Motor neuron (in vitro differentiated cells): Measurements from ENCODE around the gene UPK1B. TPM values are rescaled to one million over a fixed set of nuclear protein-coding genes. Genes with fewer than 3 reads are reported as not detected.
"Not testable (repeated sequence)": the region's sequence is repeated elsewhere in the genome, so short reads cannot be mapped to it uniquely, and the experiment has no call there.

Source experiments
- ATAC-seq, 8 experiments: fragments of 200-7000 bp; cut with Tn5 transposase; replicated peaks in 6 of 8; 2 replicates each; pipeline ENCODE4 v1.8.0; 2021; ENCODE audit warnings: mild to moderate bottlenecking in 8 of 8, moderate library complexity in 8 of 8
- H3K27ac ChIP-seq, 2 donors: fragments of 250-450 bp; sonication (Bioruptor Pico); 2 replicates each; pipeline ENCODE4 v1.9.0; 2021; ENCODE audit warnings: antibody characterized with exemption in 2 of 2, mild to moderate bottlenecking in 2 of 2, moderate library complexity in 1 of 2
- H3K4me1 ChIP-seq, 2 donors: fragments of 250-450 bp; sonication (Bioruptor Pico); replicated peaks in 1 of 2; 2 replicates each; pipeline ENCODE4 v1.6.1; 2021; ENCODE audit warnings: antibody characterized with exemption in 2 of 2, mild to moderate bottlenecking in 2 of 2, moderate library complexity in 1 of 2
- H3K4me3 ChIP-seq, 5 donors: fragments of 250-450 bp; sonication (Bioruptor Pico); 2 replicates each; pipeline ENCODE4 v1.9.0; 2021; ENCODE audit warnings: antibody characterized with exemption in 5 of 5, mild to moderate bottlenecking in 5 of 5, moderate library complexity in 4 of 5
- WGBS, 10 experiments: fragments of 450-650 bp; shearing (Covaris generic); methylation state at CpG; one replicate each; pipeline ENCODE4 v1.0.0; 2022; 5-methylcytosine and 5-hydroxymethylcytosine counted together
- in situ Hi-C, 9 experiments: fragments of 400-800 bp; cut with MboI; loops; one replicate each; pipeline ENCODE4 v1.15.0; 2021; ENCODE audit warnings: low sequenced_read_pairs in 9 of 9, low pct_unique_long_range_greater_than_20kb in 2 of 9; ENCODE audit not compliant: unreplicated experiment in 9 of 9
- total RNA-seq, 8 experiments: library from RNA; unstranded; fragments of 300-600 nt; gene quantifications; 2 replicates each; pipeline versions ENCODE4 v1.2.3 to v1.2.4, GENCODE V29; 2022

UPK1B gene
- total RNA-seq, 8 experiments from 2014 or later, result 0.15 to 0.43 (median 0.34) TPM; not detected in 2

DNA sequence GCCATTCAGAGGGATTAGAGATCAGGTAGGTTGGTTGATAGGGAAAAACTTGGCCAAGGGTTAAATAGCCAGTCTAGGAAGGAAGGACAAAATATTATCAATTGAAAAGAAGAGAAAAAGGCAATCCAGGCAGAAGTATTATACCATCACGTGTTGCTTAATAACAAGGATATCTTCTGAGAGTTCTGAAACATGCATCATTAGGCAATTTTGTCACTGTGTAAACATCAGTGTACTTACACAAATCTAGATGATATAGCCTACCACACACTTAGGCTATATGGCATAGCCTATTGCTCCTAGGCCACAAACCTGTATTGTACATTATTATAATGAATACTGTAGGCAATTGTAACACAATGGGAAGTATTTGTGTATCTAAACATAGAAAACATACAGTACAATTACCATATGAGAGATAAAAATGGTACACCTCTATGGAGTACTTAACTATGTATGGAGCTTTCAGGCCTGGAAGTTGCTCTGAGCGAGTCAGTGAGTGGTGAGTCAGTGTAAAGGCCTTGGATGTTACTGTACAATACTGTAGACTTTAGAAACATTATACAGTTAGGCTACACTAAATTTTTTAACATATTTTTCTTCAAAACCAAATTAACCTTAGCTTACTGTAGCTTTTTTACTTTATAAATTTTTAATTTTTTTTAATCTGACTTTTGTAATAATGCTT is 24.8 kb upstream of the UPK1B start:
- Histone ChIP-seq H3K4me1 (no peaks in the 10 kb centered on the region), H3K4me3 (no peak overlapping the region), H3K27ac (no peak overlapping the region)
- in situ Hi-C loops, result loop anchor here in 1 of 9 experiments (25.0 kb wide), 1 partner anchor 539 kb away; the partner anchor contains the start of gene COX17
- WGBS, 10 experiments, result 33 to 100% (median 73%) methylated on average over 1 to 2 of the region's 2 CpGs; no CpG with 5 or more reads in 1 of the 10 experiments
- ATAC-seq, result no peak

- in situ Hi-C loops, result loop anchor here in 1 of 9 experiments (25.0 kb wide), 1 partner anchor 538 kb away; the partner anchor contains the start of gene COX17
- no peak for ATAC-seq
These were observed 23.9 kb upstream of the UPK1B start for GRCh38 chr3:119149484-119149883.

DNA sequence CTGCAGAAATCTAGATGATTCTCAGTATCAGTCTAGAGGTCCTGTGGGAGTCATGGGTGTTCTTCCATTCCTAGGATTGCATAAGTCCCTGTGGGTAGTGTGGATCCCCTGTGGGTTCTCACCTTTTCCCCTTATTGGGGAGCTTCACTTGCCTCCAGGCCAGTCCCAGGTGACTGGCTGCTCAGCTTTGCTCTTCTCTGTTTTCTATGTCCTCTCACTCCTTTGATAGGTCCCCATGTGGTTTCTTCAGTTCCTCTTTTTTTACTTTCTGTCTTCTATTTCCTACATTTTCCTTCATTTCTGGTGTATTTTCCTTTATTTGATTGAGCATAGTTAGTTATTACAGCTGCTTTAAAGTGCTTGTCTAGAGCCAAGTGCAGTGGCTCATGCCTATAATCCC is 16.5 kb upstream of the UPK1B start:
- no peak for ATAC-seq

More at GRCh38 chr3:119149484-119149883, 23.9 kb upstream of the UPK1B start:
- Histone ChIP-seq H3K4me1 (no peaks in the 10 kb centered on the region), H3K27ac (no peak overlapping the region), H3K4me3 (no peak overlapping the region)
- WGBS, 10 experiments, result 29 to 100% (median 76%) methylated on average over 1 to 4 of the region's 4 CpGs; no CpG with 5 or more reads in 2 of the 10 experiments

DNA sequence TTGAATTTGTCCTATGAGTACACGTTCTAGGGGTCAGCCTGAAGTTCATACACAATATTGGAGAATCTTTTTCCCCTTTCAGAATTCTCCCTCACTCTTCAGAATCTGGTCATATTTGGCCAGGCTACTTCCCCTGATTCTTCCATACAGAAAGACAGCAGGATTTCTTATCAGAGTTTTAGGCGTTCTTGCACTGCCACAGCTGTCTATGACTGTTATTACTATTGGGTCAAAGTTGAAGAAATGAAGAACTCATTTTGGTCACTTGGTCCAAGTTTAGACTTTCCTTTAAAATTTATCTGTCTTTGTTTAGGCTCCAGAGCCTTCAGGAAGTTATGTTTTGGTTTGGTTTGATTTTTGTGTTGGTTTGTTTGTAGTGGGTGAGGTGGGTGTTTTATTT is 15.4 kb upstream of the UPK1B start:
- ATAC-seq, result no peak
- in situ Hi-C loops, result no loop called here
- no peaks in the 10 kb centered on the region for H3K4me1 ChIP-seq
- no peak overlapping the region for H3K27ac ChIP-seq
- WGBS, 10 experiments, result 20 to 90% (median 70%) methylated on average over 1 to 2 of the region's 2 CpGs; no CpG with 5 or more reads in 1 of the 10 experiments
- H3K4me3 ChIP-seq, result no peak overlapping the region

More for the DNA sequence above, 16.5 kb upstream of the UPK1B start:
- Histone ChIP-seq H3K4me1 (no peaks in the 10 kb centered on the region), H3K4me3 (no peak overlapping the region), H3K27ac (no peak overlapping the region)
- in situ Hi-C loops, result no loop called here

- Histone ChIP-seq H3K4me1 (no peaks in the 10 kb centered on the region), H3K4me3 (no peak overlapping the region), H3K27ac (no peak overlapping the region)
- no peak for ATAC-seq
- in situ Hi-C loops, result no loop called here
- WGBS, 10 experiments, result 0 to 100% (median 49%) methylated on average over 1 of the region's 1 CpG; no CpG with 5 or more reads in 4 of the 10 experiments
These were observed 13.0 kb upstream of the UPK1B start for GRCh38 chr3:119160361-119160760.

- H3K27ac ChIP-seq, result no peak overlapping the region
- no peaks in the 10 kb centered on the region for H3K4me1 ChIP-seq
- ATAC-seq, result no peak
- WGBS, 10 experiments, result 0 to 70% (median 45%) methylated on average over 1 of the region's 1 CpG; no CpG with 5 or more reads in 4 of the 10 experiments
- no peak overlapping the region for H3K4me3 ChIP-seq
- in situ Hi-C loops, result no loop called here
These were observed 12.6 kb upstream of the UPK1B start for GRCh38 chr3:119160815-119161214.

- WGBS, 10 experiments, result 0 to 80% (median 47%) methylated on average over 1 to 2 of the region's 2 CpGs
These were observed 12.2 kb upstream of the UPK1B start for GRCh38 chr3:119161240-119161639.

DNA sequence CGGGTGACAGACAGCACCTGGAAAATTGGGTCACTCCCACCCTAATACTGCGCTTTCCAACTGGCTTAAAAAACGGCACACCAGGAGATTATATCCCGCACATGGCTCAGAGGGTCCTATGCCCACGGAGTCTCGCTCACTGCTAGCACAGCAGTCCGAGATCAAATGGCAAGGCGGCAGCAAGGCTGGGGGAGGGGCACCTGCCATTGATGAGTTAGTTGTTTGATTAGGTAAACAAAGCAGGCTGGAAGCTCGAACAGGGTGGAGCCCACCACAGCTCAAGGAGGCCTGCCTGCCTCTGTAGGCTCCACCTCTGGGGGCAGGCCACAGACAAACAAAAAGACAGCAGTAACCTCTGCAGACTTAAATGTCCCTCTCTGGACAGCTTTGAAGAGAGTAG is 8.7 kb upstream of the UPK1B start:
- H3K4me3 ChIP-seq, H3K27ac ChIP-seq, in situ Hi-C loops, H3K4me1 ChIP-seq, ATAC-seq: not testable (repeated sequence)
- WGBS, 10 experiments, result 60 to 100% (median 80%) methylated on average over 1 to 9 of the region's 9 CpGs; no CpG with 5 or more reads in 3 of the 10 experiments

More at GRCh38 chr3:119161240-119161639, 12.2 kb upstream of the UPK1B start:
- in situ Hi-C loops, result no loop called here
- no peak for ATAC-seq
- Histone ChIP-seq H3K27ac (no peak overlapping the region), H3K4me3 (no peak overlapping the region), H3K4me1 (no peaks in the 10 kb centered on the region)

- no peak overlapping the region for H3K27ac ChIP-seq
- 20 to 88% (median 74%) methylated on average over 1 to 3 of the region's 3 CpGs; no CpG with 5 or more reads in 5 of the 10 experiments for WGBS, 10 experiments
- no peak overlapping the region for H3K4me3 ChIP-seq
- no peaks in the 10 kb centered on the region for H3K4me1 ChIP-seq
- ATAC-seq, result no peak
- in situ Hi-C loops, result no loop called here
These were observed 2.6 kb upstream of the UPK1B start for GRCh38 chr3:119170821-119171220.

DNA sequence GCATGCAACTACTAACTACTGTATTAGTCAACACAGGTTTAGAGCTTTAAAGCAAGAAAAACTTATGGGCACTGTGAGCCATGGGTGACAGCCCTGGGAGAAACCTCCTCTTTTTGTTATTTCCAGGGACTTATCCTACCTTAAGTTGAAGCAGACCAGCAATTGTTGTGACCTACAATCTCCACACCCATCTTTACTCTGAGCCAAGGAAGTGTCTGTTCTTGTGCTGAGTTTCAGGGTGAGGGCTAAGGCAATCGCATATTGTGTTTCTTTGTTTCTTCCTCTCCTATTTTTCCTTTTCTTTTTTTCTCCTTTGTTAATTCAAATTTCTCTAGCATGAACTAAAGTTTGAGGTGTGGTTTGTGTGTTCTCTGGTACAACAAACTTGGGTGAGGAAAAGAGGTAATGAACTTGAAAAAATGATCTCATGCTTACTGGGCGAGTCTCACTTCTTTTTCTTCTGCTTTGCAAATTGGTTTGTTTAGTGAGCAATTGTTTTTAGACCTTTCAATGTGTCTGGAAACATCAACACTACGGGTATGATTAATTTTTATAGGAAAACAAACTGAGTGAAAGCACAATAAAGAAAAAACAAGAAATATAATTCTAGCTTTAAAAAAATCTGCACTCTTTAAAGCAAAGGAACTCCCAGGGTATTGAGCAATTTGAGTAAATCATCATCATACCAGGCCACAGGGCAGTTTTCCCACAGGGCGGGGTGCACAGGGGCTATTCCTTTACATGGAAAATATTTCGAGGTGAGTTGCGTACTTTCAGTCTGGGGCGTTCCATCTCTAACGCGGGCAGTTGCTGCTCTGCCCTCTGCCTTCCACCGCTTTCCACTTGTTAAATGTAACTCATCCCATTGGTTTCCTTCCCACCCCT is 2.7 kb downstream of the UPK1B start:
- H3K4me3 ChIP-seq, result no peak overlapping the region
- peak in 3 of 8 experiments; percentile 20 to 91 (median 89) for ATAC-seq
- 11 to 92% (median 63%) methylated on average over 3 to 10 of the region's 10 CpGs; no CpG with 5 or more reads in 1 of the 10 experiments for WGBS, 10 experiments
- H3K27ac ChIP-seq, result no peak overlapping the region
- in situ Hi-C loops, result no loop called here
- H3K4me1 ChIP-seq, result no peaks in the 10 kb centered on the region

GRCh38 chr3:119176778-119177177 is 3.4 kb downstream of the UPK1B start:
- ATAC-seq, result no peak
- in situ Hi-C loops, result no loop called here
- H3K27ac ChIP-seq, result no peak overlapping the region
- H3K4me3 ChIP-seq, result no peak overlapping the region
- no peaks in the 10 kb centered on the region for H3K4me1 ChIP-seq
- WGBS, 10 experiments, result 49 to 87% (median 66%) methylated on average over 2 to 4 of the region's 4 CpGs; no CpG with 5 or more reads in 1 of the 10 experiments

DNA sequence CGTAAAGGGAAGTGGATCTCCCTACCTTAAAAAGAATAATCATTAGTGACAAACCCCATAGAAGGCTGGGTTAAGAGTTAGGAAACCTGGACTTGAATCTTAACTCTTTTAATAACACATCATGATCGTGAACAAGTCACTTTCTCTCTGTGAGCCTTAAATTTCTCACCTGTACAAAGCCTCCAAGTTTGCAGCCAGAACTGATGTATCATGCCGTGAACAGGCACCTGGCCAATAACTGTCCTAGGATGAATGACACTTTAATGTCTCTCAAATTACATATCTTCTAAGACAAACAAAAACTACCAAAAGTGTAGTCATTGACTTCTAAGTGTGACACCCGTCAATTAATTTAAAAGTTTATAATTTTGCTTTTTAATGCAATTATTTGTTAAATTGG is 3.9 kb downstream of the UPK1B start:
- Histone ChIP-seq H3K4me3 (no peak overlapping the region), H3K4me1 (no peaks in the 10 kb centered on the region), H3K27ac (no peak overlapping the region)
- in situ Hi-C loops, result no loop called here
- ATAC-seq, result no peak
- WGBS, 10 experiments, result 46 to 100% (median 87%) methylated on average over 2 to 4 of the region's 4 CpGs

DNA sequence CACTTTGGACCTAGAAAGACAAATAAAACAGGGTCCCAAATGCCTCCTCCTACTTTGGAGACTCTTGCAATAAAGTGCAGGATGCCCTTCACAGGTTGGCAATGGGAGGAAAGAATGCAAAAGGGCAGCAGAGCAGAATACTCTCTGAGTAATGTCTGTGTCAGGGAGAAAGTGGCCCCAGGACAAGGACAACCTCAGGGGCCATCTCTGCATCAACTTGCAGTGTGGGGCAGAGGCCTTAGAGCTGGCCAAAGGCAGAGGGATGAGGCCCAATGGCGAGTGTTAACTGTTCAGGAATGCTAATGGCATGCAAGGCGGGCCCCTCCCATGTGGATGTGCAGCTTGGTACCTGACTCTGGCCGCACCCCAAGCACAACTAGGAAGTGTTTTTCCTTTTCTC is 8.4 kb downstream of the UPK1B start:
- ATAC-seq, result peak in 2 of 8 experiments; percentile 71 to 99
- 57 to 70% (median 60%) methylated on average over 1 to 2 of the region's 3 CpGs; no CpG with 5 or more reads in 5 of the 10 experiments for WGBS, 10 experiments
- H3K27ac ChIP-seq, result no peak overlapping the region
- H3K4me1 ChIP-seq, result no peaks in the 10 kb centered on the region
- H3K4me3 ChIP-seq, result no peak overlapping the region
- in situ Hi-C loops, result no loop called here
